ENCODE results near the gene EEA1. TPM values are rescaled to one million over a fixed set of nuclear protein-coding genes. Genes with fewer than 3 reads are reported as not detected.

EEA1 gene
- total RNA-seq, 1 experiment from 2014 or later = 14.9 TPM

- H3K4me1 Mint-ChIP-seq = peaks cover 33 to 36% of the 10 kb centered on the region in 2 experiments
- peaks cover 2% of the 10 kb centered on the region; the same call in 1 of the 2 replicates for H3K4me1 ChIP-seq (ENCODE audit: insufficient read depth, low read length)
- no peak overlapping the region for H4K5ac ChIP-seq (ENCODE audit: insufficient read length, low read depth, low read length)
- TF ChIP-seq, protein P1, sequence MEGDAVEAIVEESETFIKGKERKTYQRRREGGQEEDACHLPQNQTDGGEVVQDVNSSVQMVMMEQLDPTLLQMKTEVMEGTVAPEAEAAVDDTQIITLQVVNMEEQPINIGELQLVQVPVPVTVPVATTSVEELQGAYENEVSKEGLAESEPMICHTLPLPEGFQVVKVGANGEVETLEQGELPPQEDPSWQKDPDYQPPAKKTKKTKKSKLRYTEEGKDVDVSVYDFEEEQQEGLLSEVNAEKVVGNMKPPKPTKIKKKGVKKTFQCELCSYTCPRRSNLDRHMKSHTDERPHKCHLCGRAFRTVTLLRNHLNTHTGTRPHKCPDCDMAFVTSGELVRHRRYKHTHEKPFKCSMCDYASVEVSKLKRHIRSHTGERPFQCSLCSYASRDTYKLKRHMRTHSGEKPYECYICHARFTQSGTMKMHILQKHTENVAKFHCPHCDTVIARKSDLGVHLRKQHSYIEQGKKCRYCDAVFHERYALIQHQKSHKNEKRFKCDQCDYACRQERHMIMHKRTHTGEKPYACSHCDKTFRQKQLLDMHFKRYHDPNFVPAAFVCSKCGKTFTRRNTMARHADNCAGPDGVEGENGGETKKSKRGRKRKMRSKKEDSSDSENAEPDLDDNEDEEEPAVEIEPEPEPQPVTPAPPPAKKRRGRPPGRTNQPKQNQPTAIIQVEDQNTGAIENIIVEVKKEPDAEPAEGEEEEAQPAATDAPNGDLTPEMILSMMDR (conservative IDR thresholded peaks at IDR 0.05) = no peak
- no peak overlapping the region for H2AFZ ChIP-seq (ENCODE audit: low read length)
- H3T11ph ChIP-seq (ENCODE audit: low read length) = no peak overlapping the region
- peaks cover 3% of the 10 kb centered on the region for H3K23me2 ChIP-seq (ENCODE audit: insufficient read length, low read depth, low read length, poor library complexity, severe bottlenecking)
- H3K23ac ChIP-seq (ENCODE audit: insufficient read length, low read depth, low read length) = no peak overlapping the region
- no peak overlapping the region for H2BK120ac ChIP-seq (ENCODE audit: low read depth, low read length, poor library complexity, severe bottlenecking)
- H2BK20ac ChIP-seq (ENCODE audit: low read depth, low read length, poor library complexity, severe bottlenecking) = no peak overlapping the region
- peaks cover 8 to 12% (median 9%) of the 10 kb centered on the region in 3 experiments for H3K36me3 Mint-ChIP-seq (ENCODE audit: insufficient read depth in 1 of 3, low read depth in 3 of 3)
- H3K56ac ChIP-seq (ENCODE audit: insufficient read length, low read depth, low read length) = no peak overlapping the region
- H3K9me3 Mint-ChIP-seq = peaks cover 6% of the 10 kb centered on the region in 2 experiments; a peak in 4 of 5 replicates
- no peak overlapping the region for H4K91ac ChIP-seq (ENCODE audit: insufficient read length, low read depth, low read length)
- no peak overlapping the region for H3K27ac Mint-ChIP-seq
- no peak overlapping the region for H2BK5ac ChIP-seq (ENCODE audit: insufficient read length, low read length)
- no peak overlapping the region for H3K27ac ChIP-seq (ENCODE audit: insufficient read length, low read depth, low read length)
- no peak overlapping the region for H4K8ac ChIP-seq (replicated peaks; ENCODE audit: insufficient read length, low read depth, low read length)
- peaks cover 8% of the 10 kb centered on the region; the same call in 1 of the 2 replicates for H3K79me2 ChIP-seq (ENCODE audit: insufficient read depth, low read length)
- H3K4me3 Mint-ChIP-seq = no peak overlapping the region
- H2AK5ac ChIP-seq (ENCODE audit: insufficient read length, low read length) = no peak overlapping the region
- no peak overlapping the region for H2BK12ac ChIP-seq (ENCODE audit: insufficient read length, low read depth, low read length)
- H3K4ac ChIP-seq (ENCODE audit: low read depth, low read length) = no peak overlapping the region
- no CpG with 5 or more reads among the region's 4 CpGs for WGBS (ENCODE audit: extremely low coverage, insufficient read length, low lambda C conversion rate)
- H3K27me3 ChIP-seq (ENCODE audit: insufficient read depth, low read length) = no peaks in the 10 kb centered on the region
- H2BK15ac ChIP-seq (ENCODE audit: low read depth, low read length) = no peak overlapping the region
- no peak overlapping the region for H3K9ac ChIP-seq (ENCODE audit: extremely low read depth, insufficient read length, low read length)
- H3K79me1 ChIP-seq (ENCODE audit: insufficient read depth, low read depth, low read length, poor library complexity, severe bottlenecking) = no peaks in the 10 kb centered on the region
- H3K4me2 ChIP-seq (ENCODE audit: insufficient read depth, insufficient read length, low read length) = no peak overlapping the region
- no peak for DNase-seq
- H3K18ac ChIP-seq (ENCODE audit: insufficient read length, low read depth, low read length) = no peak overlapping the region
- no peak overlapping the region for H3K14ac ChIP-seq (ENCODE audit: insufficient read depth, low read length)
- no peaks in the 10 kb centered on the region for H4K20me1 ChIP-seq (ENCODE audit: control insufficient read depth, insufficient read depth, insufficient read length)
- no peaks in the 10 kb centered on the region; the same call in 1 of the 2 replicates for H3K27me3 Mint-ChIP-seq (ENCODE audit: low read depth)
- no peaks in the 10 kb centered on the region for H3K9me3 ChIP-seq (ENCODE audit: control insufficient read depth, low read depth, low read length)
Observed at GRCh38 chr12:92926549-92926948, 2.5 kb downstream of the EEA1 start.

Measured in H9 (cell line).